Kidney epithelial cell (primary cell): ENCODE results near the gene MFGE8. TPM values are rescaled to one million over a fixed set of nuclear protein-coding genes. Genes with fewer than 3 reads are reported as not detected.

Experiments used
- DNase-seq: peaks from one replicate; pipeline ENCODE4 v3.0.0-alpha.2; 2010; ENCODE audit warnings: low read depth
- H3K27me3 ChIP-seq: 2 replicates; pipeline ENCODE4 v1.6.0; 2011; ENCODE audit warnings: low read length; ENCODE audit not compliant: control insufficient read depth, insufficient read depth
- H3K36me3 ChIP-seq: 2 replicates; pipeline ENCODE4 v1.5.1; 2011; ENCODE audit warnings: low read length; ENCODE audit not compliant: control insufficient read depth, insufficient read depth
- H3K4me3 ChIP-seq: 2 replicates; pipeline ENCODE4 v1.5.1; 2011; ENCODE audit warnings: low read depth, mild to moderate bottlenecking, control low read depth, low read length
- total RNA-seq: library from RNA; depleted of rRNA; stranded (reverse); fragments of >200 nt; gene quantifications from 2 replicates; pipeline ENCODE4 v1.2.3, GENCODE V29; 2015
- TF ChIP-seq, protein P1 (sequence below): IDR thresholded peaks from 2 replicates; pipeline ENCODE4 v1.5.1; 2011; ENCODE audit warnings: mild to moderate bottlenecking, moderate library complexity, low read length, control low read depth, inconsistent platforms; ENCODE audit not compliant: insufficient read depth, poor library complexity, severe bottlenecking

The MFGE8 gene
- total RNA-seq, 1 donor from 2014 or later, result 261 TPM

- TF ChIP-seq, protein P1, sequence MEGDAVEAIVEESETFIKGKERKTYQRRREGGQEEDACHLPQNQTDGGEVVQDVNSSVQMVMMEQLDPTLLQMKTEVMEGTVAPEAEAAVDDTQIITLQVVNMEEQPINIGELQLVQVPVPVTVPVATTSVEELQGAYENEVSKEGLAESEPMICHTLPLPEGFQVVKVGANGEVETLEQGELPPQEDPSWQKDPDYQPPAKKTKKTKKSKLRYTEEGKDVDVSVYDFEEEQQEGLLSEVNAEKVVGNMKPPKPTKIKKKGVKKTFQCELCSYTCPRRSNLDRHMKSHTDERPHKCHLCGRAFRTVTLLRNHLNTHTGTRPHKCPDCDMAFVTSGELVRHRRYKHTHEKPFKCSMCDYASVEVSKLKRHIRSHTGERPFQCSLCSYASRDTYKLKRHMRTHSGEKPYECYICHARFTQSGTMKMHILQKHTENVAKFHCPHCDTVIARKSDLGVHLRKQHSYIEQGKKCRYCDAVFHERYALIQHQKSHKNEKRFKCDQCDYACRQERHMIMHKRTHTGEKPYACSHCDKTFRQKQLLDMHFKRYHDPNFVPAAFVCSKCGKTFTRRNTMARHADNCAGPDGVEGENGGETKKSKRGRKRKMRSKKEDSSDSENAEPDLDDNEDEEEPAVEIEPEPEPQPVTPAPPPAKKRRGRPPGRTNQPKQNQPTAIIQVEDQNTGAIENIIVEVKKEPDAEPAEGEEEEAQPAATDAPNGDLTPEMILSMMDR, result peak; percentile 88
- Histone ChIP-seq H3K36me3 (no peaks in the 10 kb centered on the region), H3K27me3 (peaks cover 4% of the 10 kb centered on the region), H3K4me3 (peak overlapping the region; percentile 53)
- DNase-seq, result no peak
Measured at GRCh38 chr15:88894348-88894818, 18.8 kb downstream of the MFGE8 start.

- H3K27me3 ChIP-seq, result peaks cover 4% of the 10 kb centered on the region
- H3K36me3 ChIP-seq, result no peaks in the 10 kb centered on the region
- H3K4me3 ChIP-seq, result no peak overlapping the region
- TF ChIP-seq, protein P1, result no peak
- DNase-seq, result no peak
Measured at GRCh38 chr15:88891540-88892254, 21.5 kb downstream of the MFGE8 start.

DNA sequence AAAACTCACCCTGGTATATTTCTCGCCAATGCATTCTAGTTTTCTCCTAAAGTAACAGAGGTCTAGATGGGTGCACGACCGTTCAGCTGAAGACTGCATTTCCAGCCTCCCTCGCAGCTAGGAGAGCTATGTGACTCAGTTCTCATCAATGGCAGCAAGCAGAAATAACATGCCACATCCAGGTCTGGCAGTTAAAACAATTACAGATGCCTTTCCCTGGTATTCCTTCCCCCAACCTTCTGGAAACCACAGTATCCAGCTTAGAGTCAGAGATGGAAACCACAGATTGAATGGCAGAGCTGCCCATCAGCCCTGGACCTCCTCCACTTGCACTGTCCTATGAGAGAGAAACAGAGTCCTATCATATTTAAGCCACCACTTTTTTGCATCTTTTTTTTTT, 22.7 kb downstream of the MFGE8 start:
- Histone ChIP-seq H3K36me3 (no peaks in the 10 kb centered on the region), H3K27me3 (peaks cover 4% of the 10 kb centered on the region), H3K4me3 (no peak overlapping the region)
- DNase-seq, result no peak
- TF ChIP-seq, protein P1, result no peak

DNA sequence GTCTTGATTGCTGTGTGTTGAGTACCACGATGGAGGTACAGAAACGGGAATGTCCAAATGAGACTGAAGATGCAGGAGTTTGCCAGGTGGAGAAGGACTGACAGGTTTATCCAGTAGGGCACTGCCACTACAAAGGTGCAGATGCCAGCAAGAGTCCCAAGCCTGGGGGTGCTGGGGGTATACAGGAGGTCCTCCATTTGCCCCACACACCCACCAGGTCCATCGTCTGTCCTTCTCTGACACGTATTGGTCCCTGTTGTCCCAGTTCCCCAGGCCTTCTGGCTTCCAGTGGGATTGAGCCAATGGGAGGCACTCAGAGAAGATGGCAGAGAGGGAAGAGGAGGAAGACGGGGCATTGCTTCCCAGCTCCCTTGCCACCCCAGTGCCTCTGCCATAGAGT, 24.5 kb downstream of the MFGE8 start:
- H3K36me3 ChIP-seq, result no peaks in the 10 kb centered on the region

DNA sequence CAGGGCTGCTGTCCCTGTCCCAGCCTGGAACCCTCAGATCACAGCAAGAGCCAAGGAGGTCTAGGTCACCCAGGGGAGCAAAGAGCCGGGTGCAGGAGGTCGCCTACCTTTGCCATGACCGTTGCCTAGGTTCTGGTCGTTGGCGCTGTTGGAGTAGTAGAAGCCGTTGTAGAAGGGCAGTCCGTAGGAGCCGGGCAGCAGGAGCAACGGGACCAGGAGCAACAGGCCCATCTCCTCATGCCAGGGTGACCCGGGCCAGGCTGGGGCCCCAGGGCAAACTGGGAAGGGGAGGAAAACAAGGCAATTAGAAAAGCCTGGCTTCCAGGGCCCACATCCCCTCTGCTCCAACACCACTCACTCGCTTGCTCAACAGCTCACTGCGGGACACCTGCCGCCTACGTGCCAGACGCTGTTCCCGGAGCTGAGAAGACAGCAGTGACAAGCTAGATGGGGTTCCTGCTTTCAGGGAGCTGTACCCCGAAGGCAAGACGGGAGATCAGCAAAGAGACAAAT, 26.1 kb downstream of the MFGE8 start:
- no peaks in the 10 kb centered on the region for H3K27me3 ChIP-seq
- H3K36me3 ChIP-seq, result no peaks in the 10 kb centered on the region
- TF ChIP-seq, protein P1, result no peak
- no peak overlapping the region for H3K4me3 ChIP-seq
- no peak for DNase-seq

More for the DNA sequence above, 24.5 kb downstream of the MFGE8 start:
- no peak for DNase-seq
- no peaks in the 10 kb centered on the region for H3K27me3 ChIP-seq
- TF ChIP-seq, protein P1, result no peak
- H3K4me3 ChIP-seq, result no peak overlapping the region
